ENCODE measurements around the gene CDH12.

DNA sequence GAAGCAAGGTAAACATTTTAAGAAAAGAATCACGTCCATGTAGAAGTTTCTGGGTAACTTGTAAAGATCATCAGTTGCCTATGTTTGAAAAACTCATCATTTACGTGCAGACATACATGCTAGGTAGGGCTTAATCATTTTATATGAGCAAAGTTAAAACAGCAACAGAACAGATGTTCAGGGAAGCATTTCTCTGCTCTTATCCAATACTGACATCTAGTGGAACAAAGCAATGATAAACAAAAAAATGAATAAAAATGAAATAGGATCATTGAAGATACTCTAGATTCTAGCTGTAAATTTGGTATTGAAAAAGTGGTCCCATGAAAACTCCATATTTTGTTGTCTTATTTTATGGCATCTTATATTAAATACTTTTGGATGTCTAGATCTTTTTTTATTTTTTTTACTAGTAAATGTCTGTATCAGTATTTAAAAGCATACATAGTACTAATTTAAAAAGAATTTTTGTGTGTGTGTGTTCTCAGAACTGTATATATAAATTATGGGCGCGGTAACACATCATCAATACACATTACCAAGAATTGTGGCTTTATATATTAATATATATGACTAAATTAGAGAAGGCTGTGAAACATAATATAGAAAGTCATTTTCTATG is 1050.2 kb downstream of the CDH12 start:
- TF ChIP-seq TAF1 (IDR thresholded peaks at IDR 0.05; ENCODE audit: low read depth) (no peak), YY1 (IDR thresholded peaks at IDR 0.05; ENCODE audit: low read depth) (no peak), CEBPB (IDR thresholded peaks at IDR 0.05) (no peak), TCF12 (IDR thresholded peaks at IDR 0.05; ENCODE audit: low read depth) (no peak), EP300 (IDR thresholded peaks at IDR 0.05; ENCODE audit: borderline replicate concordance) (no peak), EGR1 (IDR thresholded peaks at IDR 0.05) (no peak), RAD21 (IDR thresholded peaks at IDR 0.05; ENCODE audit: low read depth) (peak; percentile 86), CREB1 (IDR thresholded peaks at IDR 0.05; ENCODE audit: low read depth) (no peak), TEAD4 (IDR thresholded peaks at IDR 0.05) (no peak), NFIC (IDR thresholded peaks at IDR 0.05) (no peak)
- TF ChIP-seq, protein P1, sequence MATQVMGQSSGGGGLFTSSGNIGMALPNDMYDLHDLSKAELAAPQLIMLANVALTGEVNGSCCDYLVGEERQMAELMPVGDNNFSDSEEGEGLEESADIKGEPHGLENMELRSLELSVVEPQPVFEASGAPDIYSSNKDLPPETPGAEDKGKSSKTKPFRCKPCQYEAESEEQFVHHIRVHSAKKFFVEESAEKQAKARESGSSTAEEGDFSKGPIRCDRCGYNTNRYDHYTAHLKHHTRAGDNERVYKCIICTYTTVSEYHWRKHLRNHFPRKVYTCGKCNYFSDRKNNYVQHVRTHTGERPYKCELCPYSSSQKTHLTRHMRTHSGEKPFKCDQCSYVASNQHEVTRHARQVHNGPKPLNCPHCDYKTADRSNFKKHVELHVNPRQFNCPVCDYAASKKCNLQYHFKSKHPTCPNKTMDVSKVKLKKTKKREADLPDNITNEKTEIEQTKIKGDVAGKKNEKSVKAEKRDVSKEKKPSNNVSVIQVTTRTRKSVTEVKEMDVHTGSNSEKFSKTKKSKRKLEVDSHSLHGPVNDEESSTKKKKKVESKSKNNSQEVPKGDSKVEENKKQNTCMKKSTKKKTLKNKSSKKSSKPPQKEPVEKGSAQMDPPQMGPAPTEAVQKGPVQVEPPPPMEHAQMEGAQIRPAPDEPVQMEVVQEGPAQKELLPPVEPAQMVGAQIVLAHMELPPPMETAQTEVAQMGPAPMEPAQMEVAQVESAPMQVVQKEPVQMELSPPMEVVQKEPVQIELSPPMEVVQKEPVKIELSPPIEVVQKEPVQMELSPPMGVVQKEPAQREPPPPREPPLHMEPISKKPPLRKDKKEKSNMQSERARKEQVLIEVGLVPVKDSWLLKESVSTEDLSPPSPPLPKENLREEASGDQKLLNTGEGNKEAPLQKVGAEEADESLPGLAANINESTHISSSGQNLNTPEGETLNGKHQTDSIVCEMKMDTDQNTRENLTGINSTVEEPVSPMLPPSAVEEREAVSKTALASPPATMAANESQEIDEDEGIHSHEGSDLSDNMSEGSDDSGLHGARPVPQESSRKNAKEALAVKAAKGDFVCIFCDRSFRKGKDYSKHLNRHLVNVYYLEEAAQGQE (IDR thresholded peaks at IDR 0.05; ENCODE audit: low read depth) = no peak
- TF ChIP-seq, protein P2, sequence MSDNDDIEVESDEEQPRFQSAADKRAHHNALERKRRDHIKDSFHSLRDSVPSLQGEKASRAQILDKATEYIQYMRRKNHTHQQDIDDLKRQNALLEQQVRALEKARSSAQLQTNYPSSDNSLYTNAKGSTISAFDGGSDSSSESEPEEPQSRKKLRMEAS (IDR thresholded peaks at IDR 0.05) = no peak
- TF ChIP-seq, protein P3, sequence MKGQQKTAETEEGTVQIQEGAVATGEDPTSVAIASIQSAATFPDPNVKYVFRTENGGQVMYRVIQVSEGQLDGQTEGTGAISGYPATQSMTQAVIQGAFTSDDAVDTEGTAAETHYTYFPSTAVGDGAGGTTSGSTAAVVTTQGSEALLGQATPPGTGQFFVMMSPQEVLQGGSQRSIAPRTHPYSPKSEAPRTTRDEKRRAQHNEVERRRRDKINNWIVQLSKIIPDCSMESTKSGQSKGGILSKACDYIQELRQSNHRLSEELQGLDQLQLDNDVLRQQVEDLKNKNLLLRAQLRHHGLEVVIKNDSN (IDR thresholded peaks at IDR 0.05) = no peak
